Renal pelvis (tissue), 4 donors: ENCODE measurements around the gene STOML2. TPM values are rescaled to one million over a fixed set of nuclear protein-coding genes. Genes with fewer than 3 reads are reported as not detected.
A peak's percentile ranks its signal among the peaks of the same experiment; 100 is the strongest.

Experiments
- DNase-seq: peaks from one replicate; pipeline ENCODE4 v3.0.0-alpha.2; 2013
- polyA plus RNA-seq, 3 donors: library from polyadenylated mRNA; unstranded; fragments of 120-200 nt; gene quantifications; one replicate each; pipeline ENCODE4 v1.2.1, GENCODE V29; 2013; ENCODE audit not compliant: insufficient read length in 3 of 3

Gene STOML2
- polyA plus RNA-seq, 3 donors, result 138 to 145 (median 144) TPM

GRCh38 chr9:35111001-35111933 lies 8.3 kb upstream of the STOML2 start:
- peak; percentile 98 for DNase-seq

GRCh38 chr9:35110327-35110761 lies 7.4 kb upstream of the STOML2 start:
- DNase-seq, result no peak

- no peak for DNase-seq
Measured at GRCh38 chr9:35108946-35109575, 6.1 kb upstream of the STOML2 start.

GRCh38 chr9:35108461-35108860 lies 5.5 kb upstream of the STOML2 start:
- no peak for DNase-seq

GRCh38 chr9:35107297-35108290 lies 4.7 kb upstream of the STOML2 start:
- no peak for DNase-seq

- DNase-seq, result no peak
Measured at GRCh38 chr9:35106343-35106730, 3.4 kb upstream of the STOML2 start.

- DNase-seq, result no peak
Measured at GRCh38 chr9:35105571-35106342, 2.8 kb upstream of the STOML2 start.

- no peak for DNase-seq
Measured at GRCh38 chr9:35105126-35105525, 2.2 kb upstream of the STOML2 start.

GRCh38 chr9:35104586-35104985 lies 1.7 kb upstream of the STOML2 start:
- DNase-seq, result no peak

- DNase-seq, result no peak
Measured at GRCh38 chr9:35103660-35104191, 795 bp upstream of the STOML2 start.

GRCh38 chr9:35102465-35102768 lies 514 bp downstream of the STOML2 start:
- no peak for DNase-seq

GRCh38 chr9:35097573-35097972 lies 5.4 kb downstream of the STOML2 start:
- no peak for DNase-seq

- peak; percentile 88 for DNase-seq
Measured at GRCh38 chr9:35096035-35096849, 6.7 kb downstream of the STOML2 start, which contains the start of gene PIGO. Gene PIGO (minus strand): TSS chr9:35096591. CDS start chr9:35095565, 1,026 bp downstream.

GRCh38 chr9:35091536-35091935 lies 11.4 kb downstream of the STOML2 start:
- no peak for DNase-seq

GRCh38 chr9:35089434-35089833 lies 13.5 kb downstream of the STOML2 start:
- DNase-seq, result no peak

GRCh38 chr9:35085078-35085477 lies 17.9 kb downstream of the STOML2 start:
- DNase-seq, result no peak

- DNase-seq, result peak; percentile 91
Measured at GRCh38 chr9:35079426-35080341, 23.2 kb downstream of the STOML2 start, which contains the start of gene FANCG. Gene FANCG (minus strand): TSS chr9:35079942. CDS start chr9:35079524, 418 bp downstream.

- no peak for DNase-seq
Measured at GRCh38 chr9:35079041-35079425, 23.9 kb downstream of the STOML2 start.

GRCh38 chr9:35078066-35078465 lies 24.9 kb downstream of the STOML2 start:
- no peak for DNase-seq
